ENCODE measurements around the gene CD300LD.

DNA sequence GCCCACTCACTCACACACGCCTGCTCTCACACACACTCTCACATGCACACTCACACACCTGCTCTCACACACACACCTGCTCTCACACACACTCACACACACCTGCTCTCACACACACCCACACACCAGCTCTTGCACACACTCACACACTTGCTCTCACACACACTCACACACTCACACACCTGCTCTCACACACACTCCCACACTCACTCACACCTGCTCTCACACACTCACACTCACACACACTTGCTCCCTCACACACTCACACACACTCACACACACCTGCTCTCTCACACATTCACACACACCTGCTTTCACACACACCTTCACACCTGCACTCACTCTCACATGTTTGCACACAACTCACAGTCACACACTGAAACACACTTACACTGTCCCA, 28.7 kb downstream of the CD300LD start:
- TF ChIP-seq, protein P1, sequence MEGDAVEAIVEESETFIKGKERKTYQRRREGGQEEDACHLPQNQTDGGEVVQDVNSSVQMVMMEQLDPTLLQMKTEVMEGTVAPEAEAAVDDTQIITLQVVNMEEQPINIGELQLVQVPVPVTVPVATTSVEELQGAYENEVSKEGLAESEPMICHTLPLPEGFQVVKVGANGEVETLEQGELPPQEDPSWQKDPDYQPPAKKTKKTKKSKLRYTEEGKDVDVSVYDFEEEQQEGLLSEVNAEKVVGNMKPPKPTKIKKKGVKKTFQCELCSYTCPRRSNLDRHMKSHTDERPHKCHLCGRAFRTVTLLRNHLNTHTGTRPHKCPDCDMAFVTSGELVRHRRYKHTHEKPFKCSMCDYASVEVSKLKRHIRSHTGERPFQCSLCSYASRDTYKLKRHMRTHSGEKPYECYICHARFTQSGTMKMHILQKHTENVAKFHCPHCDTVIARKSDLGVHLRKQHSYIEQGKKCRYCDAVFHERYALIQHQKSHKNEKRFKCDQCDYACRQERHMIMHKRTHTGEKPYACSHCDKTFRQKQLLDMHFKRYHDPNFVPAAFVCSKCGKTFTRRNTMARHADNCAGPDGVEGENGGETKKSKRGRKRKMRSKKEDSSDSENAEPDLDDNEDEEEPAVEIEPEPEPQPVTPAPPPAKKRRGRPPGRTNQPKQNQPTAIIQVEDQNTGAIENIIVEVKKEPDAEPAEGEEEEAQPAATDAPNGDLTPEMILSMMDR (IDR thresholded peaks at IDR 0.05), result no peak
- no peak for TF ChIP-seq POLR2A (IDR thresholded peaks at IDR 0.05)
